ENCODE data around the gene LRMDA.

LRMDA gene

DNA sequence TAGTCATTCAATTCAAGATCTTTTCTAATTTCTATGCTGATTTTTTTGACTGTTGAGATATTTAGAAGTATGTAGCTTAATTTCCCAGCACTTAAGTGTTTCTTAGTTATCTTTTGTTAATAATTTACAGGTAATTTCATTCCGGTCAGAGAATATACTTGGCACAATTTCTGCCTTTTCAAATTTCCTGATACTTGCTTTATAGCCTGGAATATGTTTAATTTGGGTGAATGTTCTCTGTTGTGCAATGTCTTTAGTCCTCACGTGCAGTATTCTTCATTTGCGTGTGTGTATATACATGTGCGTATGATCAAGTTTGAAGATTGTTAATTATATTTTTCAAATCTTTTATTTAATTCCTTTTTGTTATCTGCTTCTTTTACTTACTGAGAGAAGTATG, 989.3 kb downstream of the LRMDA start:
- peak overlapping the region; percentile 71 for H3K27ac ChIP-seq
- no peak for TF ChIP-seq CTCF (conservative IDR thresholded peaks at IDR 0.05)

GRCh38 chr10:76422769-76423168, 991.3 kb downstream of the LRMDA start:
- no peak for TF ChIP-seq CTCF (conservative IDR thresholded peaks at IDR 0.05)
- H3K27ac ChIP-seq: peak overlapping the region; percentile 71; the same call in 1 of the 2 replicates

DNA sequence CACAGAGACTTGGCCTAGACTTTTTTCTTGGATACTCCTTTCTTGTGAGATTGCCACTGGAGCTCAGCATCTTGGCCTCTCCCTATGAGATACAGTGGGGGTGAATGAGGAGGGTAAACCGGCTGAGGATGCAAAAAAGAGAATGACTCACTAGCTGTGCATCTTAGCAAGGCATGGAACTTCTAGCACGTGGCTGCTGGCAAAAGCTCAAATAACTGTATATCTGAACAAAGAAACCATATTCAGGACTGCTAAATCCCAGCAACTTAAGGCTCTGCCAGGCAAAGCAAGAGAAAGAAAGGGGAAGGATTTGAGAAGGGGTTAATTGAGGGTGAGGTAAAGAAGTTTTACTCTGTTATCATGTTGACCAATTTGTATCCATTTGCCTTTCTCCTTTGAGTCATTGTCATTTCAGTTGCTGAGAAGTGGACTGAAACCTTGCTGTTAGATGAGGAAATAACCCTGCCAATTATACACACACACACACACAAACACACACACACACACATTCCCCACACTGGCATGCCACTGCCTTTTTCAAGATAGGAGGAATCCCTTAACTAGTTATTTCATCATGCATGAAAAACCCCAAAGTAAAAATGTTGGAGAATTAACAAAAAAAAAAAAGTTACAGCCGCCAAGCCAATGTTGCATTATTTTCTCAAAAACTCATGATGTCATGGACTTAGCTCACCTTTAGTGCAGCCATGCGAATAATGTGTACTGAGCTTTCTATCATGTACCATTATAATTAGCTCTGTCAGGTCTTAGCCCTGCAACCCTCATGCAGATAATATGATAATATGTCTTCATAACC, 997.3 kb downstream of the LRMDA start:
- H3K27ac ChIP-seq: peak overlapping the region; percentile 62
- TF ChIP-seq CTCF (conservative IDR thresholded peaks at IDR 0.05): no peak

DNA sequence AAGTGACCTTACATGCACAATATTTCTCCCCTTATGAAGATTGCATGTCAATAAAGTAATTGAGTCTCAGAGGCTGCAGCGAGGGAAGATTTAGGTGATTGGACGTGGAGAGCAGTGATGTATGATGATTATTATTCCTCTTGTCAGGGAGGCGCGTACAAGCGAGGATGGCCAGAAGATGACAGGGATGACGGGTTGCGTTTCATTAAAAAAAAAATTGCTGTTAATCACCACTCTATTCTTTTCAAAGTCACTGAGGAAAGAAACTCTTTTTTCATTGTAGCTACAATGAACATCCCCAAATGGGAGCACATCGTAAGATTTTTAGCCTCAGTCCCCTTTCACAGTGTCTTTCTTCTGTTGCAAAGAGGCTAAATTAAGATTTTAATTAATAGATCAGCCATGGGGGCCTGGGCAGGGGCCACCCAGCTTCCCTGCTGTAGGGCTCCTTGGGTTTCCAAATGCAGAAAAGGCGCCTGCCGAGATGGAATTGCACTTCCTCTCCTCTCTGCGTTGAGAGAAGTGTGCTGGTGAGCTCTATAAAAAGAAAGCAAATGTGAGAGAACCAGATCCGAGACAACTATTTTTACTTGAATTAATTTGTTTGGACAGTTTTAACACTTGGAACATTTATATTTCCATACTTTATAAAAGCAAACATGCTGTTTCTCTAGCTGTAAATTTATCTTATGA, 998.1 kb downstream of the LRMDA start:
- TF ChIP-seq CTCF (conservative IDR thresholded peaks at IDR 0.05): no peak
- peak overlapping the region; percentile 62 for H3K27ac ChIP-seq

DNA sequence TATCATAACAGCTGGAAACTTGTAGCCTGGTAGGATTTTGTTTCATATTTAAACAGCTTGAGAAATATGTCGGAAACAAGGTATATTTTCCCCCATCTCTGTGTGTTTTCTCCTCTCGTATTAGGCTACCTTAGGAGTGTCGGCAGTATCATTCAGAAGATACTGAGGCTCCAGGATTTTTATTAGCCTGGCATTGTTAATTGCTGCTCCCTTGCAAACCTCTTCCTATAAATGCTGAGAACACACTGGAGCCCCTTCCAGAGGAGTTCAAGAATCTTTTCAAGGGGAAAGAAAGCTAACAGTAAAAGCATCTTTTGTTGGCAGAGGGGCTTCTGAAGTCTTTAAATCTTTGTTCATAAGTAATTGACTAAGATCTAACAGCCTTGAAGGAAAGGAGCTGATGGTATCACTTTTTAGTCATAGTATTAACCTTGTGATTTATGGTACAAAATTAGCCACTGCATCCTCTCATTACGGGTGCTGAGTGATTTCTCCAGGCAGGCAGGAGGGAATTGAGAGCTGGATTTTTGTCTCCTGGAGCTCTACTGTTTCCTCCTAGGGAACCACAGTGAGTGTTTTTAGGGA, 998.7 kb downstream of the LRMDA start:
- TF ChIP-seq CTCF (conservative IDR thresholded peaks at IDR 0.05): no peak
- peak overlapping the region; percentile 62 for H3K27ac ChIP-seq

- TF ChIP-seq CTCF (conservative IDR thresholded peaks at IDR 0.05): no peak
Observed at GRCh38 chr10:76432016-76433012, 1000.9 kb downstream of the LRMDA start.

More at GRCh38 chr10:76432016-76433012, 1000.9 kb downstream of the LRMDA start:
- peak overlapping the region; percentile 48 for H3K27ac ChIP-seq

All from VCaP (cell line).